GM12878 (cell line): ENCODE measurements around the gene TTLL1. TPM values are rescaled to one million over a fixed set of nuclear protein-coding genes. Genes with fewer than 3 reads are reported as not detected.
A peak's percentile ranks its signal among the peaks of the same experiment; 100 is the strongest.

ENCODE experiments used
- EZH2 ChIP-seq: IDR thresholded peaks from 2 replicates; pipeline ENCODE4 v1.6.1; 2012; ENCODE audit warnings: low read depth, mild to moderate bottlenecking, control low read depth, inconsistent platforms, low read length, borderline replicate concordance; ENCODE audit not compliant: control insufficient read depth
- FOS ChIP-seq: IDR thresholded peaks from 3 replicates; pipeline ENCODE4 v1.6.1; 2011; ENCODE audit warnings: borderline replicate concordance; ENCODE audit not compliant: insufficient read length; ENCODE audit errors: extremely low read depth
- NR2C1 ChIP-seq: fragments of 450-650 bp; IDR thresholded peaks from 2 replicates; pipeline ENCODE4 v1.6.1; 2017; ENCODE audit warnings: antibody characterized with exemption, mild to moderate bottlenecking, moderate library complexity
- RB1 ChIP-seq: fragments of 450-650 bp; formaldehyde crosslinking; IDR thresholded peaks from 2 replicates; pipeline ENCODE4 v1.6.1; 2017; ENCODE audit warnings: mild to moderate bottlenecking, borderline replicate concordance
- RBBP5 ChIP-seq: fragments of 200-600 bp; sonication (generic); conservative IDR thresholded peaks from 2 replicates; pipeline ENCODE4 v1.6.1; 2016
- SPI1 ChIP-seq: IDR thresholded peaks from 2 replicates; pipeline ENCODE4 v1.6.1; 2011; ENCODE audit warnings: low read depth, mild to moderate bottlenecking, low read length, moderate library complexity, borderline replicate concordance; ENCODE audit not compliant: insufficient read depth
- ZBTB40 ChIP-seq: fragments of 450-650 bp; IDR thresholded peaks from 2 replicates; pipeline ENCODE4 v1.6.1; 2016; ENCODE audit warnings: mild to moderate bottlenecking, moderate library complexity, borderline replicate concordance
- polyA plus RNA-seq, 11 experiments: library from polyadenylated mRNA; depleted of rRNA in 4 of 11; unstranded in 6 of 11; stranded (reverse) in 5 of 11; fragments of >200 nt; fragmentation: Nextera tagmentation in 4 of 11; fragmentation: Illumina TruSeq in 1 of 11; extraction: Ambion mirVana in 4 of 11; extraction: Trizol in 1 of 11; gene quantifications; 1 replicate in 1 of 11; 2 replicates in 10 of 11; pipeline versions ENCODE4 v1.2.1 to v1.2.3, GENCODE V29; 2011 to 2016; ENCODE audit warnings: inconsistent platforms in 2 of 11, missing spikeins in 2 of 11, low read depth in 1 of 11
- total RNA-seq, 4 experiments: library from RNA; depleted of rRNA in 3 of 4; stranded (reverse); fragments of >200 nt in 3 of 4; fragmentation: Illumina TruSeq in 1 of 4; extraction: Trizol in 1 of 4; gene quantifications; 2 replicates each; pipeline versions ENCODE4 v1.2.1 to v1.2.3, GENCODE V29; 2013 to 2021

The TTLL1 gene
- total and polyA plus RNA-seq, 10 of the 15 experiments (the other 5 are each of a cell fraction or from before 2014, with no cell fraction given), result 0.39 to 4.8 (median 3.2) TPM

- no peak for TF ChIP-seq ZBTB40
- no peak for TF ChIP-seq RBBP5
- TF ChIP-seq NR2C1, result peak; percentile 35; the same call in 1 of the 2 replicates
- TF ChIP-seq EZH2, result no peak
- no peak for TF ChIP-seq RB1
- TF ChIP-seq SPI1, result peak; percentile 49; the same call in 1 of the 2 replicates
- TF ChIP-seq FOS, result no peak
These were observed 29.0 kb upstream of the TTLL1 start (continued) for GRCh38 chr22:43118024-43118849.
